SK-N-MC (cell line): Measurements from ENCODE around the gene GLB1L3.

Experiments used
- EZH2 ChIP-seq: fragments of 200-600 bp; sonication (generic); IDR thresholded peaks from one replicate; pipeline ENCODE4 v1.6.1; 2017; ENCODE audit warnings: antibody characterized with exemption
- FOXP2 ChIP-seq: optimal IDR thresholded peaks from 2 replicates; pipeline ENCODE3; 2011; ENCODE audit warnings: mild to moderate bottlenecking, moderate library complexity; ENCODE audit not compliant: insufficient read depth; ENCODE audit errors: extremely low read length, control extremely low read depth
- POLR2AphosphoS5 ChIP-seq: IDR thresholded peaks from 2 replicates; pipeline ENCODE4 v1.6.1; 2012; ENCODE audit warnings: mild to moderate bottlenecking, low read depth, low read length, borderline replicate concordance

DNA sequence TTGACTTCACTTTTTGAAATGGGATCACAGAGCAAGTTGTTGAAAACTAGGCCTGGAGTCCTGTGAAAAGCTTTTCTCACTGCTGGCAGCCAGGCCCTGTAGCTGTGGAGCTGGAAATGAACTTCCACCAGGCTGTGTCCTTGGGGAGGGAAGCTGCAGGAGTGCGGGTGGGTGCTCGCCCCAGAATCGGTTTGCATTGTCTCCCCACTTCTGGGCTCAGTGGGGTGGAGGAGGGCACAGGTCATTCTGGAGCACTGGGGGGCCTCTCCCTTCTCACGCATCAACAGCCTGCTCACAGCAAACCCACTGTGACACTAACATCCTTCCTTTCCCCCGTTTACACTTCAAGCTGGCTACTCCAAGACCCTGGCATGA is 70.8 kb downstream of the GLB1L3 start:
- TF ChIP-seq EZH2 = no peak
- TF ChIP-seq POLR2AphosphoS5 = no peak
- no peak for TF ChIP-seq FOXP2
